Kasumi-1 (cell line): Measurements from ENCODE around the gene FXYD5.
"Not testable (repeated sequence)": the region's sequence is repeated elsewhere in the genome, so short reads cannot be mapped to it uniquely, and the experiment has no call there.

ENCODE experiments used
- DNase-seq, 2 experiments: peaks; one replicate each; lab custom pipeline; 2025; lab: John Stamatoyannopoulos, UW

FXYD5 gene

GRCh38 chr19:35136977-35137702 is 17.4 kb upstream of the FXYD5 start:
- no peak for DNase-seq

DNA sequence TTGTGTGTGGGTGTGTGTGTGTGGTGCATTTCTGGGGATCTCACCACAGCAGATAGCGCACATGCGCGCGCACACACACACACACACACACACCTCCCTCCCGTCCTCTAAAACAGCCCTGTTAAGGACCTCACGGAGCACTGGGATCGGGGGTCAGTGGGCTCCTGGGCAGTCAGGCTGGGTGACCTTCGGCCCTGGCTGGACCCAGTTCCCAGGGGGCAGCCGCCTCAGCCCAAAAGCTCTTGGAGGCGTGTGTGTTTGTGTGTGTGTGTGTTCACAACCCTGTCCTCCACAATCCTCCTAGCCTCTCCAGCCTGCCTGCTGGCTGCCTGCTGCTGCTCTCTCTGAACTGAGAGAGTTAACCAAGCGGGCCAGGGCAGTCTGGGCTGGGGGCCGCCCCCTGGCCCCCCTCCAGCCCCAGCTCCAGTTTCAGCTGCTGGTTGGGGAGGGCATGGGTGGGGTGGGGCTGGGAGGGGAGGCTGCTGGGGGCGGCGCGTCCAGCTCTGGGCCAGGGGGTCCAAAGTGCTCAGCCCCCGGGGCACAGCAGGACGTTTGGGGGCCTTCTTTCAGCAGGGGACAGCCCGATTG is 16.1 kb upstream of the FXYD5 start, which contains the start of gene FXYD1:
Gene FXYD1, plus strand, starts transcription at position 520 of the 588 bp plus-strand sequence. CDS start 1,256 bp downstream, outside the sequence.
- no peak for DNase-seq

- DNase-seq, result no peak
Observed at GRCh38 chr19:35140207-35140961, 14.2 kb upstream of the FXYD5 start.

GRCh38 chr19:35140962-35141836 is 13.3 kb upstream of the FXYD5 start:
- peak; percentile 87 to 88 for DNase-seq

- no peak for DNase-seq
Observed at GRCh38 chr19:35141837-35142605, 12.5 kb upstream of the FXYD5 start.

DNA sequence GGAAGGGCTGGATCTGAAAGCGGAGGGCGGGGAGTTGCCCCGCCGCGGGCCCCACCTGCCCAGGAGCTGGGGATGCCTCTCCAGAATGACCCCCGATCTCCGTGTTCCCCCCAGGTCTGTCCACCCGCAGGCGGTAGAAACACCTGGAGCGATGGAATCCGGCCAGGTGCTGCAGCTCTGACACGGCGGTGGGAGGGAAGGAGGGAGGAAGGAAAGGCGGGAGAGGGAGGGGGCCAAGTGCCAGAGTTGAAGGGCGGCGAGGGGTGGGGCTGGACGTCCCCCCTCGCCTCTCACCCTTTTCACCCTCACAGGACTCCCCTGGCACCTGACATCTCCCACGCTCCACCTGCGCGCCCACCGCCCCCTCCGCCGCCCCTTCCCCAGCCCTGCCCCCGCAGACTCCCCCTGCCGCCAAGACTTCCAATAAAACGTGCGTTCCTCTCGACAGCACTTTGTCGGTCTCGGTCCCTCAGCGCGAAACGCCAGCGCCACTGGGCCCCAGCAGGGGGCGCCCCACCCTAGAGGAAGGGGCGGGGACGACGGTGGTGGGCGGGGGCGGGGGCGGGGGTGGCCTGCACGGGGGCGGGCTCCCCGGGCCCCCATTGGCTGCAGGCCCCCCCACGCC is 11.8 kb upstream of the FXYD5 start:
- DNase-seq, result peak; percentile 43 to 56

GRCh38 chr19:35143231-35143715 is 11.3 kb upstream of the FXYD5 start, which contains the start of gene FXYD7:
TSS of gene FXYD7 (plus strand) at chr19:35143255. CDS start at chr19:35143334, 79 bp downstream.
- DNase-seq, result no peak

DNA sequence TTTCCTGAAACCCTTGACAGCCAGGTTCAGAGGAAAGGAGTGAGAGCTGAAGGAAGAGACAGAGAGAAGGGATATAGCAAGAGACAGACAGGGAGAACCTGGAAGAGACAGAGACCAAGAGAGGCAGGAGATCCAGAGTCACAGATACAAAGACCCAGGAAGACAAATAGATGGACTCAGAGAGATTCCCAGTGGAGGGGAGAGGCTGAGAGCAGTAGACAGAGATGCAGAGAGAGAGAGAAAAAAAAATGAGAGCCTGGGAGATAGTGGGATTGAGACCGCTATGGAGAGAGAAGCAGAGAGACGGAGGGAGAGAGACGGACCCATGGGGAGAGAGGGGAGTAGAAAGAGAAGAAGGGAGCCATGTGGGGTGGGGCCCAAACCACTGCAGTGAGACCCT is 10.7 kb upstream of the FXYD5 start:
- DNase-seq, result no peak

DNA sequence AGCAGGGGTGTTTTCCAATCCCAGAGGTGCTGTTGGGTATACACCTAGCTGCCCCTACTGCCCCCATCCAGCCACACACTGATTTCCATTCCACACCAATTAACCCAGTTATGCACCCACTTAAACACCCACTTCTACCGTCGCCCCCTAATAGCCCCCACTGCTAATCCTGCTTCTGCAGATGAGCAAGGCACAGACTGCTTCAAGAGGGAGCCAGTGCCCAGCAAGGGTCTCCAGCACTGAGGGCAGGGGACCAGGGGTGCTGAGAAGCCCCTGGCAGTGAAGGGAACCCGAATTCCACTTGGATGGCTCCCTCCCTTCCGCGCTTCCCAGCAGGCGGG is 10.3 kb upstream of the FXYD5 start:
- no peak for DNase-seq

- no peak for DNase-seq
Observed at GRCh38 chr19:35144600-35145436, 9.7 kb upstream of the FXYD5 start.

- no peak for DNase-seq
Observed at GRCh38 chr19:35146746-35147459, 7.6 kb upstream of the FXYD5 start.

- no peak for DNase-seq
Observed at GRCh38 chr19:35149463-35149862, 5.1 kb upstream of the FXYD5 start.

DNA sequence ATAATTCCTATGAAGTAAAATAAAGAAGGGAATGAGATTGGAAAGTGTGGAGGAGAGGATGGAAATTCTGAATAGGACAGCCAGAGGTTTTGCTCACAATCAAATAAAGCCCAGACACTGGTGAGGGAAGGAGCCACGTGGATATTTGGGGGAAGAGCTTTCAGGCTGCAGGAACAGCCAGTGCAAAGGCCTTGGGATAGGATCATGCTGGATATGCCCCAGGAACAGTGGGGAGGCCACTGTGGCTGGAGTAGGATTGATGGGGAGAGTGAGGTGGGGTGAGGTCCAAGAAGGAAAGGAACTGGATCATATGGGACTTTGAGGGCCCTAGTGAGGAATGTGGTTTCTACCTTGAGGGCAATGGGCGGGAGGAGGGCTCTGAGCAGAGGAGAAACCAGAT is 4.1 kb upstream of the FXYD5 start:
- no peak for DNase-seq

DNA sequence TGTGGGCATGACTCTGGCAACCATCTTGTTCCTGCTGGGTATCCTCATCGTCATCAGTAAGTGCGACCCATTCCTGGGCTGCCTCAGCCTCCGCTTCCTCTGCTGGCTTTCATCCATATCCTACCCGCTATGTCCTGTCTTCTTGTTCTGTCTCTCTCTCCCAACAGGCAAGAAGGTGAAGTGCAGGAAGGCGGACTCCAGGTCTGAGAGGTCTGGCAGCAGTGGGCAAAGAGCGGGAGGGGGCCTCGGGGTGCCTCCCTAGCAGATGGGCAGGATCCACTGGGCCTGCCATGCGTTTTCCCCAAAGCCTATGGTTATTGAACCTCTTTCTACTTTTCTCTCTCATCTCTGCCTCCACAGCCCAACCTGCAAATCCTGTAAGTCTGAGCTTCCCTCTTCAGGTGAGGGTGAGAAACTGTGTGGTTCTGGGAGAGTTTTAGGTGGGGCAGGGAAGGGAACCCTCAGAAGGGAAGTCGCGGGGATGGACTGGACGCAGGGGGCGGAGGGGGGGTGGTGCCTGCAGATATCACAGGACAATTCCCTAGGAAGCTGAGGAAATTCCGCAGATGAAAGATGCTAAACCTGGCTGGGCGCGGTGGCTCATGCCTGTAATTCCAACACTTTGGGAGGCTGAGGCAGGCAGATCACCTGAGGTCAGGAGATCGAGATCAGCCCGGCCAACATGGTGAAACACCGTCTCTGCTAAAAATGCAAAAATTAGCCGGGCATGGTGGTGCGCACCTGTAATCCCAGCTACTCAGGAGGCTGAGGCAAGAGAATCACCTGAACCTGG is 3.1 kb upstream of the FXYD5 start:
- DNase-seq, result no peak

- not testable (repeated sequence) for DNase-seq
Observed at GRCh38 chr19:35153129-35153522, 1.4 kb upstream of the FXYD5 start.

GRCh38 chr19:35153701-35154524 is 622 bp upstream of the FXYD5 start:
- peak; percentile 39 to 64 for DNase-seq

GRCh38 chr19:35155441-35155840 is 906 bp downstream of the FXYD5 start:
- DNase-seq, result no peak
